IPS-20b (cell line): ENCODE measurements around the gene CHD2.

Experiments
- H3K27ac ChIP-seq: one replicate; pipeline ENCODE4 v1.5.1; 2013; ENCODE audit warnings: low read length
- H3K27me3 ChIP-seq: 2 replicates; pipeline ENCODE4 v1.6.1; 2013; ENCODE audit warnings: mild to moderate bottlenecking, low read length, inconsistent platforms; ENCODE audit not compliant: insufficient read depth
- H3K36me3 ChIP-seq: 2 replicates; pipeline ENCODE4 v1.6.1; 2013; ENCODE audit warnings: low read depth, mild to moderate bottlenecking, inconsistent platforms, low read length, moderate library complexity; ENCODE audit not compliant: insufficient read depth
- H3K4me1 ChIP-seq: 2 replicates; pipeline ENCODE4 v1.6.1; 2013; ENCODE audit warnings: mild to moderate bottlenecking, control low read depth, inconsistent platforms, low read length, moderate library complexity; ENCODE audit not compliant: insufficient read depth
- H3K4me3 ChIP-seq: 2 replicates; pipeline ENCODE4 v1.5.1; 2013; ENCODE audit warnings: mild to moderate bottlenecking, low read length, inconsistent platforms
- H3K9ac ChIP-seq: 2 replicates; pipeline ENCODE4 v1.6.1; 2013; ENCODE audit warnings: low read depth, mild to moderate bottlenecking, inconsistent platforms, low read length, moderate library complexity
- H3K9me3 ChIP-seq: 2 replicates; pipeline ENCODE4 v1.6.1; 2013; ENCODE audit warnings: mild to moderate bottlenecking, low read depth, low read length, inconsistent platforms; ENCODE audit not compliant: insufficient read depth

Gene CHD2

GRCh38 chr15:92922418-92923002, 22.4 kb downstream of the CHD2 start:
- H3K4me3 ChIP-seq, result no peak overlapping the region
- H3K4me1 ChIP-seq, result peaks cover 25% of the 10 kb centered on the region
- no peak overlapping the region for H3K27ac ChIP-seq
- no peak overlapping the region for H3K9ac ChIP-seq
- H3K9me3 ChIP-seq, result no peaks in the 10 kb centered on the region
- peaks cover 71% of the 10 kb centered on the region for H3K36me3 ChIP-seq
- H3K27me3 ChIP-seq, result no peaks in the 10 kb centered on the region

DNA sequence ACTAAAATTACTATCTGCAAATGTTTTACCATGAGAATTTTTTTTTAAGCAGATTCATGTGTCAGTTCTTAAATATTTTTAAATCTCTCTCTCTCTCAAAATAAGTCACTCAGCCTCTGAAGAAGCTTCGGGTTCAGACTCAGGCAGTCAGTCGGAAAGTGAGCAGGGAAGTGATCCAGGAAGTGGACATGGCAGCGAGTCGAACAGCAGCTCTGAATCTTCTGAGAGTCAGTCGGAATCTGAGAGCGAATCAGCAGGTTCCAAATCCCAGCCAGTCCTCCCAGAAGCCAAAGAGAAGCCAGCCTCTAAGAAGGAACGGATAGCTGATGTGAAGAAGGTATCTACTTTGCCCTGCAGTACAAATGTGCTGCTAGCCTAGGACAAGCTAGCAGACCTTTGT, 24.1 kb downstream of the CHD2 start:
- Histone ChIP-seq H3K9me3 (no peaks in the 10 kb centered on the region), H3K4me3 (no peak overlapping the region), H3K27ac (no peak overlapping the region), H3K4me1 (peaks cover 22% of the 10 kb centered on the region), H3K36me3 (peaks cover 88% of the 10 kb centered on the region), H3K9ac (no peak overlapping the region), H3K27me3 (no peaks in the 10 kb centered on the region)

GRCh38 chr15:92925454-92925853, 25.3 kb downstream of the CHD2 start:
- Histone ChIP-seq H3K9me3 (no peaks in the 10 kb centered on the region), H3K27ac (no peak overlapping the region), H3K9ac (no peak overlapping the region), H3K4me3 (no peak overlapping the region), H3K4me1 (peaks cover 16% of the 10 kb centered on the region), H3K36me3 (peaks cover 94% of the 10 kb centered on the region), H3K27me3 (no peaks in the 10 kb centered on the region)

- Histone ChIP-seq H3K36me3 (peaks cover 99% of the 10 kb centered on the region), H3K4me1 (no peaks in the 10 kb centered on the region), H3K27me3 (no peaks in the 10 kb centered on the region), H3K9ac (no peak overlapping the region), H3K9me3 (no peaks in the 10 kb centered on the region), H3K4me3 (no peak overlapping the region), H3K27ac (no peak overlapping the region)
Observed at GRCh38 chr15:92928225-92928750, 28.2 kb downstream of the CHD2 start.

- Histone ChIP-seq H3K27ac (no peak overlapping the region), H3K27me3 (no peaks in the 10 kb centered on the region), H3K4me3 (no peak overlapping the region), H3K9me3 (no peaks in the 10 kb centered on the region), H3K36me3 (peaks cover 99% of the 10 kb centered on the region), H3K4me1 (no peaks in the 10 kb centered on the region), H3K9ac (no peak overlapping the region)
Observed at GRCh38 chr15:92929002-92929401, 28.9 kb downstream of the CHD2 start.

GRCh38 chr15:92930054-92930621, 30.0 kb downstream of the CHD2 start:
- H3K4me1 ChIP-seq, result no peaks in the 10 kb centered on the region
- no peak overlapping the region for H3K4me3 ChIP-seq
- H3K27ac ChIP-seq, result no peak overlapping the region
- H3K27me3 ChIP-seq, result no peaks in the 10 kb centered on the region
- H3K36me3 ChIP-seq, result peaks cover 98% of the 10 kb centered on the region
- H3K9me3 ChIP-seq, result no peaks in the 10 kb centered on the region
- no peak overlapping the region for H3K9ac ChIP-seq

GRCh38 chr15:92930776-92931175, 30.7 kb downstream of the CHD2 start:
- H3K36me3 ChIP-seq, result peaks cover 98% of the 10 kb centered on the region
- H3K4me3 ChIP-seq, result no peak overlapping the region
- no peak overlapping the region for H3K27ac ChIP-seq

GRCh38 chr15:92932946-92933649, 33.0 kb downstream of the CHD2 start:
- Histone ChIP-seq H3K27me3 (no peaks in the 10 kb centered on the region), H3K9ac (no peak overlapping the region), H3K36me3 (peaks cover 98% of the 10 kb centered on the region), H3K27ac (no peak overlapping the region), H3K4me1 (no peaks in the 10 kb centered on the region), H3K4me3 (no peak overlapping the region), H3K9me3 (no peaks in the 10 kb centered on the region)

More at GRCh38 chr15:92930776-92931175, 30.7 kb downstream of the CHD2 start:
- Histone ChIP-seq H3K9ac (no peak overlapping the region), H3K4me1 (no peaks in the 10 kb centered on the region), H3K27me3 (no peaks in the 10 kb centered on the region), H3K9me3 (no peaks in the 10 kb centered on the region)

GRCh38 chr15:92933831-92934230, 33.7 kb downstream of the CHD2 start:
- no peak overlapping the region for H3K27ac ChIP-seq
- H3K4me3 ChIP-seq, result no peak overlapping the region
- no peaks in the 10 kb centered on the region for H3K9me3 ChIP-seq
- H3K36me3 ChIP-seq, result peaks cover 98% of the 10 kb centered on the region
- no peaks in the 10 kb centered on the region for H3K4me1 ChIP-seq
- H3K27me3 ChIP-seq, result no peaks in the 10 kb centered on the region
- H3K9ac ChIP-seq, result no peak overlapping the region

GRCh38 chr15:92934716-92935115, 34.6 kb downstream of the CHD2 start:
- no peak overlapping the region for H3K27ac ChIP-seq
- no peak overlapping the region for H3K4me3 ChIP-seq
- no peaks in the 10 kb centered on the region for H3K27me3 ChIP-seq
- no peaks in the 10 kb centered on the region for H3K4me1 ChIP-seq
- H3K9ac ChIP-seq, result no peak overlapping the region
- no peaks in the 10 kb centered on the region for H3K9me3 ChIP-seq
- H3K36me3 ChIP-seq, result peaks cover 98% of the 10 kb centered on the region

DNA sequence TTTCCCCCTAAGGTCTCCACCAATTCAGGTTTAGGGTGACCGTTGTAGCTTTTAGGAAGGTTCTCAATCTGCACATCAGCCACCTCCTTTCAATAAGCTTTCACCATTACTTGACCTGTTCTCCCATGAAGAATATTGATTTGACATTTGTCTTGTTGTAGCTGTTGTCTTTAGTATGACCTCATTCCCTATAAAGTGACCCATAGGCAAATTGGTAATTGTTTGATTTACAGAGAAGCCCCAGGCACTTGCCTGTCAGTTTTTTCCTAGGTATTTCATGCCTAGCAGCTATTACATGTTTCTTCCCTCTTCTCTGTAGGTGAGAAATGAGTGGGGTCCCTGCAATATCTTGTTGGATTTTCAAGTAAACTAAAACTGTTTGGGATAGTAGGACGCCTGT, 36.0 kb downstream of the CHD2 start:
- H3K27me3 ChIP-seq, result no peaks in the 10 kb centered on the region
- no peak overlapping the region for H3K27ac ChIP-seq

GRCh38 chr15:92936693-92937092, 36.6 kb downstream of the CHD2 start:
- no peaks in the 10 kb centered on the region for H3K27me3 ChIP-seq
- H3K9ac ChIP-seq, result no peak overlapping the region
- H3K27ac ChIP-seq, result no peak overlapping the region
- H3K4me3 ChIP-seq, result no peak overlapping the region
- no peaks in the 10 kb centered on the region for H3K9me3 ChIP-seq
- no peaks in the 10 kb centered on the region for H3K4me1 ChIP-seq
- peaks cover 95% of the 10 kb centered on the region for H3K36me3 ChIP-seq

More for the DNA sequence above, 36.0 kb downstream of the CHD2 start:
- no peaks in the 10 kb centered on the region for H3K4me1 ChIP-seq
- H3K9me3 ChIP-seq, result no peaks in the 10 kb centered on the region
- no peak overlapping the region for H3K9ac ChIP-seq
- peaks cover 95% of the 10 kb centered on the region for H3K36me3 ChIP-seq
- H3K4me3 ChIP-seq, result no peak overlapping the region
